B cell (primary cell): Measurements from ENCODE around the gene SLC25A13. TPM values are rescaled to one million over a fixed set of nuclear protein-coding genes. Genes with fewer than 3 reads are reported as not detected.
A peak's percentile ranks its signal among the peaks of the same experiment; 100 is the strongest.

Source experiments
- ATAC-seq: fragments of 200-7000 bp; cut with Tn5 transposase; one replicate; pipeline ENCODE4 v1.10.0; 2021; ENCODE audit warnings: low read depth, mild to moderate bottlenecking, moderate number of reproducible peaks, moderate library complexity
- CTCF ChIA-PET: fragments of 350-600 bp; sonication (Branson Sonifier 250); formaldehyde crosslinking; loops from one replicate; lab custom pipeline; 2021; ENCODE audit warnings: antibody characterized with exemption, inconsistent platforms; lab: Charles Lee
- POLR2A ChIA-PET: fragments of 350-600 bp; sonication (Branson Sonifier 250); formaldehyde crosslinking; loops from one replicate; lab custom pipeline; 2021; ENCODE audit warnings: antibody characterized with exemption; lab: Charles Lee
- DNase-seq: peaks from one replicate; pipeline ENCODE4 v3.0.0; 2013
- H2AFZ ChIP-seq: 2 replicates; pipeline ENCODE4 v1.6.1; 2012; ENCODE audit warnings: mild to moderate bottlenecking, low read depth, low read length; ENCODE audit not compliant: insufficient read depth, poor library complexity, severe bottlenecking
- H3K27ac ChIP-seq, 2 donors: 1 replicate in 1 of 2; 2 replicates in 1 of 2; pipeline ENCODE4 v1.5.1; 2012 to 2013; ENCODE audit warnings: low read length in 2 of 2, mild to moderate bottlenecking in 2 of 2, moderate library complexity in 1 of 2
- H3K27me3 ChIP-seq, 4 experiments: fragments of 200-600 bp in 1 of 4; sonication (generic) in 1 of 4; replicated peaks in 1 of 4; 1 replicate in 2 of 4; 2 replicates in 2 of 4; pipeline versions ENCODE4 v1.6.1 to v1.7.0; 2013 to 2016; ENCODE audit warnings: low read length in 3 of 4, mild to moderate bottlenecking in 2 of 4, mixed read lengths in 1 of 4, moderate library complexity in 1 of 4; ENCODE audit not compliant: insufficient read depth in 4 of 4, control insufficient read depth in 3 of 4; ENCODE audit errors: control extremely low read depth in 1 of 4
- H3K36me3 ChIP-seq, 2 experiments: replicated peaks in 1 of 2; 1 replicate in 1 of 2; 2 replicates in 1 of 2; pipeline versions ENCODE4 v1.6.1 to v1.7.1; 2013; ENCODE audit warnings: low read length in 1 of 2; ENCODE audit not compliant: insufficient read depth in 2 of 2, control insufficient read depth in 1 of 2; ENCODE audit errors: control extremely low read depth in 1 of 2, extremely low read depth in 1 of 2
- H3K4me1 ChIP-seq, 2 donors: fragments of 200-600 bp in 1 of 2; sonication (generic) in 1 of 2; 1 replicate in 1 of 2; 2 replicates in 1 of 2; pipeline versions ENCODE4 v1.5.1 to v1.6.1; 2013 to 2017; ENCODE audit warnings: low read length in 2 of 2; ENCODE audit not compliant: control insufficient read depth in 2 of 2, insufficient read depth in 2 of 2
- H3K4me2 ChIP-seq: replicated peaks from 2 replicates; pipeline ENCODE3; 2012; ENCODE audit warnings: mild to moderate bottlenecking, low read depth, low read length; ENCODE audit not compliant: poor library complexity, severe bottlenecking
- H3K4me3 ChIP-seq, 5 experiments: fragments of 200-600 bp in 1 of 5; sonication (generic) in 1 of 5; 1 replicate in 3 of 5; 2 replicates in 2 of 5; pipeline versions ENCODE4 v1.5.1 to v1.7.0; 2011 to 2016; ENCODE audit warnings: low read length in 4 of 5, mild to moderate bottlenecking in 4 of 5, low read depth in 2 of 5, control low read depth in 1 of 5, moderate library complexity in 1 of 5; ENCODE audit not compliant: insufficient read depth in 1 of 5; ENCODE audit errors: control extremely low read depth in 1 of 5, extremely low read depth in 1 of 5
- H3K79me2 ChIP-seq: fragments of 200-600 bp; sonication (generic); one replicate; pipeline ENCODE4 v1.6.0; 2016; ENCODE audit warnings: low read length; ENCODE audit not compliant: control insufficient read depth, insufficient read depth
- H3K9ac ChIP-seq: fragments of 200-600 bp; sonication (generic); 2 replicates; pipeline ENCODE4 v1.6.1; 2017; ENCODE audit warnings: mild to moderate bottlenecking, low read length, moderate library complexity
- H3K9me3 ChIP-seq, 3 donors: one replicate each; pipeline versions ENCODE4 v1.6.1 to v1.7.1; 2013; ENCODE audit warnings: low read length in 2 of 3; ENCODE audit not compliant: control insufficient read depth in 2 of 3, insufficient read depth in 1 of 3; ENCODE audit errors: control extremely low read depth in 1 of 3
- H4K20me1 ChIP-seq: 2 replicates; pipeline ENCODE4 v1.6.0; 2012; ENCODE audit warnings: mild to moderate bottlenecking, low read length; ENCODE audit not compliant: insufficient read depth, control insufficient read depth, poor library complexity, severe bottlenecking
- H3K27ac Mint-ChIP-seq: one replicate; pipeline ENCODE4 v1.8.0; 2021; ENCODE audit warnings: mixed read lengths
- H3K27me3 Mint-ChIP-seq: one replicate; pipeline ENCODE4 v1.8.0; 2021; ENCODE audit warnings: mixed read lengths
- H3K4me1 Mint-ChIP-seq: one replicate; pipeline ENCODE4 v1.8.0; 2021; ENCODE audit warnings: mixed read lengths
- H3K4me3 Mint-ChIP-seq: one replicate; pipeline ENCODE4 v1.8.0; 2021; ENCODE audit warnings: mixed read lengths
- H3K9me3 Mint-ChIP-seq: one replicate; pipeline ENCODE4 v1.8.0; 2022; ENCODE audit warnings: mixed read lengths; ENCODE audit not compliant: insufficient read depth
- CTCF ChIP-seq: fragments of 200-600 bp; IDR thresholded peaks from one replicate; pipeline ENCODE4 v1.8.0; 2022; ENCODE audit warnings: antibody characterized with exemption, mild to moderate bottlenecking
- EZH2 ChIP-seq: IDR thresholded peaks from 2 replicates; pipeline ENCODE4 v1.6.1; 2012; ENCODE audit warnings: borderline replicate concordance, low read depth, mild to moderate bottlenecking, moderate library complexity, low read length; ENCODE audit not compliant: insufficient read depth, poor library complexity, severe bottlenecking
- WGBS: methylation state at CpG from one replicate; pipeline ENCODE4 v1.1.5; 2013; ENCODE audit warnings: missing lambda C conversion rate; ENCODE audit not compliant: insufficient coverage; 5-methylcytosine and 5-hydroxymethylcytosine counted together
- intact Hi-C: fragments of 100-400 bp; cut with micrococcal nuclease; formaldehyde crosslinking; loops from one replicate; pipeline ENCODE4 v1.10.0; 2022
- polyA plus RNA-seq: library from polyadenylated mRNA; depleted of rRNA; stranded (reverse); fragments of >200 nt; gene quantifications from 2 replicates; pipeline ENCODE4 v1.2.3, GENCODE V29; 2012
- total RNA-seq, 2 donors: library from RNA; stranded (reverse); fragments of 120-200 nt in 1 of 2; gene quantifications; 1 replicate in 1 of 2; 2 replicates in 1 of 2; pipeline versions ENCODE4 v1.2.3 to v1.2.4, GENCODE V29; 2013 to 2022

Gene SLC25A13
- total and polyA plus RNA-seq, 2 donors (not counting 1 experiment from before 2014, with no cell fraction given): 12.5 to 30.9 TPM

DNA sequence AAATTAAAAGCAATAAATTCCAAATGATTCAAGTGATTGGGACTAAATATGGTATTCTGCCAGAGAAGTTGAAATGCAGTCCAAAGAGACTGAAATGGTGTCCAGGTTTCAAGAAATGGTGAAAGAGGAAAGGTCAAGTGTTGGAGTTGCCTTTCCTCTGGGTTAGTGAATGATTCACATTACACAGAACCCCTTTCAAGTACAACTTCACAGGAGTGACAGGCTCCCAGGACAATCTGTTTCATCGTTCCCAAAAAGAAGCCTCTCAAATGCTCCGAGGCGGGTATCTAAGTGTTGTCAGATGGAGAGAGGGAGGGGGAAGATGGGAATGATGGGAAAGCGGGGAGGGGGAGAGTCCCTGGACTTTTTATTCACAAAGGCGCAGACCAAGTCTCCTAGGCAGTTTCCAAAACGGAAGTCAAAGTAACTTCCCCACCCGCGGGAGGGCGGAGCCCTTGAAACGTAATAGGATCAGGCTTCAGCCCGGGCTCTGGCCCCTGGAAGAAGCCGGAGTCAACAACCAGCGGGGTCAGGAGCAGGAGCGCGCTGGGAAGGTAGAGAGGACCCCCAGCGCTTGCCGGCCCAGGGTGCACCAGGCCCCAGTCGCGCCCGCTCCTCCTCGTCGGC lies 754 bp downstream of the SLC25A13 start:
- H3K79me2 ChIP-seq: peaks cover 50% of the 10 kb centered on the region
- Mint-ChIP-seq H3K27me3 (no peaks in the 10 kb centered on the region), H3K27ac (peak overlapping the region; percentile 81), H3K4me3 (peak overlapping the region; percentile 86), H3K4me1 (peaks cover 39% of the 10 kb centered on the region), H3K9me3 (peaks cover 3% of the 10 kb centered on the region)
- H3K9ac ChIP-seq: peak overlapping the region; percentile 88
- no peaks in the 10 kb centered on the region for H3K36me3 ChIP-seq
- WGBS: 1% methylated on average over 21 of the region's 22 CpGs
- ATAC-seq (peak; percentile 35), DNase-seq (no peak)
- intact Hi-C loops: loop anchor here (1.0 to 5.0 kb wide), 2 partner anchors 796 to 1814 kb away; partner anchors contain the start of genes CASD1 and SDHAF3
- H2AFZ ChIP-seq: peak overlapping the region; percentile 95
- H3K4me3 ChIP-seq: peak overlapping the region; percentile 40 to 92 (median 79)
- H3K27me3 ChIP-seq: no peaks in the 10 kb centered on the region
- ChIA-PET POLR2A (no interaction called here), CTCF (no interaction called here)
- H3K9me3 ChIP-seq: peaks cover 0 to 4% (median 0%) of the 10 kb centered on the region in 3 donors
- peaks cover 4% of the 10 kb centered on the region for H4K20me1 ChIP-seq
- H3K4me1 ChIP-seq: peaks cover 14 to 17% of the 10 kb centered on the region in 2 donors
- TF ChIP-seq CTCF (no peak), EZH2 (no peak)
- peak overlapping the region; percentile 85 to 87 for H3K27ac ChIP-seq
- H3K4me2 ChIP-seq: peak overlapping the region; percentile 79

GRCh38 chr7:96320442-96320841 lies 1.5 kb downstream of the SLC25A13 start:
- Histone ChIP-seq H3K79me2 (peaks cover 54% of the 10 kb centered on the region), H3K9me3 (no peaks in the 10 kb centered on the region), H3K4me3 (peak overlapping the region in 2 of 5 experiments; percentile 3 to 86), H4K20me1 (peaks cover 4% of the 10 kb centered on the region), H3K4me2 (peak overlapping the region; percentile 79), H3K27ac (peak overlapping the region in 1 of 2 donors; percentile 85), H2AFZ (peak overlapping the region; percentile 95), H3K36me3 (no peaks in the 10 kb centered on the region), H3K4me1 (peaks cover 14 to 17% of the 10 kb centered on the region in 2 donors), H3K27me3 (no peaks in the 10 kb centered on the region), H3K9ac (peak overlapping the region; percentile 88)
- peak overlapping the region; percentile 86 for H3K4me3 Mint-ChIP-seq
- peaks cover 37% of the 10 kb centered on the region for H3K4me1 Mint-ChIP-seq
- WGBS: no CpG with 5 or more reads among the region's 2 CpGs
- ChIA-PET POLR2A (no interaction called here), CTCF (no interaction called here)
- intact Hi-C loops: loop anchor here (5.0 kb wide), 1 partner anchor 1813 kb away; the partner anchor contains the start of gene CASD1
- H3K27ac Mint-ChIP-seq: peak overlapping the region; percentile 81
- H3K27me3 Mint-ChIP-seq: no peaks in the 10 kb centered on the region
- ATAC-seq (no peak), DNase-seq (no peak)
- TF ChIP-seq EZH2 (no peak), CTCF (no peak)
- no peaks in the 10 kb centered on the region for H3K9me3 Mint-ChIP-seq
